Activated T-cell treated with anti-CD3 and anti-CD28 coated beads, Interleukin-2, amount 50 U/mL, for 72 hours (primary cell): ENCODE measurements around the gene IST1. TPM values are rescaled to one million over a fixed set of nuclear protein-coding genes. Genes with fewer than 3 reads are reported as not detected.

Experiments
- ATAC-seq, 2 donors: fragments of 150-1000 bp; cut with Tn5 transposase; replicated peaks in 1 of 2; 2 replicates each; pipeline ENCODE4 v1.10.0; 2021; ENCODE audit warnings: moderate library complexity in 2 of 2, mild to moderate bottlenecking in 1 of 2
- DNase-seq, 2 donors: peaks; one replicate each; pipeline ENCODE4 v3.0.0; 2021 to 2022; ENCODE audit warnings: mixed read lengths in 1 of 2
- H3K27ac Mint-ChIP-seq: one replicate; pipeline ENCODE4 v1.8.0; 2022; ENCODE audit warnings: mild to moderate bottlenecking, moderate library complexity, mixed read lengths
- H3K27me3 Mint-ChIP-seq: one replicate; pipeline ENCODE4 v1.8.0; 2022; ENCODE audit warnings: low read depth, mixed read lengths
- H3K36me3 Mint-ChIP-seq, 2 donors: one replicate each; pipeline ENCODE4 v1.8.0; 2022; ENCODE audit warnings: mixed read lengths in 2 of 2, mild to moderate bottlenecking in 1 of 2; ENCODE audit not compliant: insufficient read depth in 2 of 2
- H3K4me1 Mint-ChIP-seq: one replicate; pipeline ENCODE4 v1.8.0; 2022; ENCODE audit warnings: low read depth, mixed read lengths
- H3K4me3 Mint-ChIP-seq, 2 donors: one replicate each; pipeline ENCODE4 v1.8.0; 2022; ENCODE audit warnings: mild to moderate bottlenecking in 2 of 2, mixed read lengths in 2 of 2, moderate library complexity in 2 of 2
- H3K9me3 Mint-ChIP-seq, 2 donors: one replicate each; pipeline ENCODE4 v1.8.0; 2022; ENCODE audit warnings: mixed read lengths in 2 of 2
- total RNA-seq, 2 donors: library from RNA; stranded (reverse); gene quantifications; one replicate each; pipeline ENCODE4 v1.2.3, GENCODE V29; 2022

IST1 gene
- total RNA-seq, 2 donors from 2014 or later, result 190 to 194 TPM

DNA sequence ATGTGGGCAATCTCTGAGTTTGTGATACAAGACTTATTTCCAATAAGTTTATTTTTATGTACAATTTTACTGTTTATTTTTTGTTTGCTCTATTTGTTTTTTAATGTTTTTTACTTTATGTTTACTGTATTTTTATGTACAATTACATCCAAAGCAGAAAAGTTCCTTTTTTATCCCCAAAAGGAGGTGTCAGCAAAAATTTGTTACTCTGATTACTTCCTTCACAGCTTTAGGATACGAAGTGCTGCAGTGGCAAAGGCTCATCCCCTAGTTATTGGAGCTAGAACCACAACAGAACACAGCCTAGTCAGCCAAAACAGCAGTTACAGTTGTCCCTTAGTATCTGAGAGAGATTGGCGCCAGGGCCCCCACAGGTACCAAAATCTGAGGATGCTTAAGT is 35.7 kb downstream of the IST1 start:
- no peak for DNase-seq
- Mint-ChIP-seq H3K9me3 (no peaks in the 10 kb centered on the region), H3K4me1 (peaks cover 9% of the 10 kb centered on the region), H3K4me3 (no peak overlapping the region), H3K27me3 (no peaks in the 10 kb centered on the region), H3K27ac (peak overlapping the region; percentile 57), H3K36me3 (peaks cover 4 to 29% of the 10 kb centered on the region in 2 donors)
- no peak for ATAC-seq

- Mint-ChIP-seq H3K27ac (peak overlapping the region; percentile 57), H3K4me3 (no peak overlapping the region), H3K27me3 (no peaks in the 10 kb centered on the region), H3K36me3 (peaks cover 4 to 26% of the 10 kb centered on the region in 2 donors), H3K9me3 (no peaks in the 10 kb centered on the region), H3K4me1 (peaks cover 6% of the 10 kb centered on the region)
- ATAC-seq (no peak), DNase-seq (no peak)
Measured at GRCh38 chr16:71931599-71931998, 36.3 kb downstream of the IST1 start.

- Mint-ChIP-seq H3K27ac (no peak overlapping the region), H3K27me3 (no peaks in the 10 kb centered on the region), H3K4me3 (no peak overlapping the region), H3K4me1 (no peaks in the 10 kb centered on the region), H3K9me3 (no peaks in the 10 kb centered on the region), H3K36me3 (peaks cover 0 to 15% of the 10 kb centered on the region in 2 donors)
- no peak for ATAC-seq
- no peak for DNase-seq
Measured at GRCh38 chr16:71933017-71933416, 37.7 kb downstream of the IST1 start.

GRCh38 chr16:71933913-71934695 is 38.8 kb downstream of the IST1 start:
- DNase-seq, result no peak
- no peak for ATAC-seq
- Mint-ChIP-seq H3K27me3 (no peaks in the 10 kb centered on the region), H3K9me3 (no peaks in the 10 kb centered on the region), H3K27ac (peak overlapping the region; percentile 52), H3K36me3 (peaks cover 0 to 9% of the 10 kb centered on the region in 2 donors), H3K4me1 (no peaks in the 10 kb centered on the region), H3K4me3 (no peak overlapping the region)

GRCh38 chr16:71937868-71938510 is 42.7 kb downstream of the IST1 start:
- Mint-ChIP-seq H3K27me3 (peaks cover 5% of the 10 kb centered on the region), H3K9me3 (no peaks in the 10 kb centered on the region), H3K36me3 (no peaks in the 10 kb centered on the region), H3K4me1 (no peaks in the 10 kb centered on the region), H3K4me3 (no peak overlapping the region), H3K27ac (no peak overlapping the region)
- no peak for DNase-seq
- ATAC-seq, result peak; percentile 24 to 32

GRCh38 chr16:71943887-71944286 is 48.6 kb downstream of the IST1 start:
- Mint-ChIP-seq H3K27me3 (peaks cover 11% of the 10 kb centered on the region), H3K4me3 (no peak overlapping the region), H3K36me3 (no peaks in the 10 kb centered on the region), H3K9me3 (no peaks in the 10 kb centered on the region), H3K27ac (no peak overlapping the region), H3K4me1 (peaks cover 5% of the 10 kb centered on the region)
- ATAC-seq (no peak), DNase-seq (no peak)

GRCh38 chr16:71945616-71946015 is 50.3 kb downstream of the IST1 start:
- Mint-ChIP-seq H3K9me3 (no peaks in the 10 kb centered on the region), H3K27ac (no peak overlapping the region), H3K27me3 (peaks cover 5% of the 10 kb centered on the region), H3K4me3 (no peak overlapping the region), H3K4me1 (peaks cover 5% of the 10 kb centered on the region), H3K36me3 (no peaks in the 10 kb centered on the region)
- no peak for DNase-seq
- ATAC-seq, result no peak

DNA sequence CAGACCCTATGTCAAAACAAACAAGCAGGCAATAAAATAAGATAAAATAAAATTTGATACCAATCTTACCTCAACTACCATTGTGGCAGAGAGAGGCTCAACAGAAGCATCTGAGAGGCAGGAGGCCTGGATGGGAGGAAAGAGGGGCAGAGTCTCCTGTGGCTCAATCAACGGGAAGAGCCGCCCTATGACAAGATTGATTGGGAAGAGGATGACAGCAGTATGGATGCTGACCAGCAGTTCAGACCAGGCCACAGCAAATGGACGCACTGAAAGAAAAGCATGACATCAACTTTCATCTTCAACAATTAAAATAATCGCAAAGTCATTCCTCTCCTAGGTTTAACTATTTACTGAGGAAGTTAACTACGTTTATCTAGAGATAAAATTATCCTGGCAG is 57.5 kb downstream of the IST1 start:
- no peaks in the 10 kb centered on the region for H3K9me3 Mint-ChIP-seq
- H3K36me3 Mint-ChIP-seq, result no peaks in the 10 kb centered on the region
- no peak overlapping the region for H3K27ac Mint-ChIP-seq
- ATAC-seq, result no peak
- peaks cover 33% of the 10 kb centered on the region for H3K4me1 Mint-ChIP-seq
- H3K27me3 Mint-ChIP-seq, result no peaks in the 10 kb centered on the region
- H3K4me3 Mint-ChIP-seq, result no peak overlapping the region
- no peak for DNase-seq

DNA sequence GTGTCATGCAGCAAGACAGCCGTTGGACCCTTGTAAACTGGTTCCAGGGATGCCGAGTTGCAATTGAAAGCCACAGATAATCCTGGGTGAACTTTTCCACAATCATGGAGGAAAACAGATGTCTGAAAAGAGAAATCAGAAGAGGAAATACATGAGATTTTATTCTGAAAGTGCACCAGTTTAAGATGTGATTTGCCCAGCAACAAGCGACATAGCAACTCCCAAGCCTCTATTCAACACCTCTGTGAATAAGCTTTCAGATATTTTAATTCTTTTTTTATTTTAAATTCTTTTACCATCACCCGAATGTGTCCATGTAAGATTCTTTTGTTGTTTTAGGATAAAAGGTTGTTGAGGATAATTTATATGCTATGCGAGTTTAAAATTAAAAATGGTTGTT is 58.8 kb downstream of the IST1 start:
- Mint-ChIP-seq H3K4me1 (peaks cover 33% of the 10 kb centered on the region), H3K27ac (no peak overlapping the region), H3K9me3 (no peaks in the 10 kb centered on the region), H3K27me3 (no peaks in the 10 kb centered on the region), H3K36me3 (no peaks in the 10 kb centered on the region), H3K4me3 (no peak overlapping the region)
- DNase-seq, result no peak
- no peak for ATAC-seq

DNA sequence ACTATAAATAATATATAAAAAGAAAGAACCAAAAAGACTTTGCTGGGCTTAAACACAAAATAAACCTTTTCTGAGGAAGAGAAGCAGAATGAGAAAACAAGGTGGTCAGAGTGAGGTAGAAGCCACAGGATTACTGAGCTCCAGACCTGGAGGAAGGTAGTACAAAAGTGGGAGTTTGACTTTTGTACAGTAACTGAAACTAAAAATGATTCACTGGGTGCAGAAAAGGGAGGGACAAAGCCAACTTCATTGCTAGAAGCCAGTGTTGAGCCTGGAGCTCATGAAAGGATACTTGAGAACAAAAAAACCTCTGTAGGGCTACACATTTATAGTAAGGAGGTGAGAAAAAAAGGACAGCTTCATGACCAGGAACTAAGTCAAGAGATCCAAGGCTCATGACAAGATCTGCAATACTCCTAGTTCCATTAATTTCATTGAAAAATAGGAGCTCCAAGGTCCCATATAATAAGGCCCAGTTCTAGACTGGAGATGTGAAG is 59.4 kb downstream of the IST1 start:
- ATAC-seq, result peak; percentile 60 to 70

GRCh38 chr16:71956486-71956885 is 61.2 kb downstream of the IST1 start:
- Mint-ChIP-seq H3K9me3 (no peaks in the 10 kb centered on the region), H3K36me3 (no peaks in the 10 kb centered on the region), H3K4me1 (peaks cover 35% of the 10 kb centered on the region), H3K27me3 (no peaks in the 10 kb centered on the region), H3K4me3 (peak overlapping the region; percentile 7 to 23), H3K27ac (no peak overlapping the region)
- DNase-seq (no peak), ATAC-seq (no peak)

More for the DNA sequence above, 59.4 kb downstream of the IST1 start:
- no peaks in the 10 kb centered on the region for H3K9me3 Mint-ChIP-seq
- DNase-seq, result no peak
- no peak overlapping the region for H3K4me3 Mint-ChIP-seq
- no peaks in the 10 kb centered on the region for H3K36me3 Mint-ChIP-seq
- H3K4me1 Mint-ChIP-seq, result peaks cover 33% of the 10 kb centered on the region
- H3K27me3 Mint-ChIP-seq, result no peaks in the 10 kb centered on the region
- no peak overlapping the region for H3K27ac Mint-ChIP-seq

DNA sequence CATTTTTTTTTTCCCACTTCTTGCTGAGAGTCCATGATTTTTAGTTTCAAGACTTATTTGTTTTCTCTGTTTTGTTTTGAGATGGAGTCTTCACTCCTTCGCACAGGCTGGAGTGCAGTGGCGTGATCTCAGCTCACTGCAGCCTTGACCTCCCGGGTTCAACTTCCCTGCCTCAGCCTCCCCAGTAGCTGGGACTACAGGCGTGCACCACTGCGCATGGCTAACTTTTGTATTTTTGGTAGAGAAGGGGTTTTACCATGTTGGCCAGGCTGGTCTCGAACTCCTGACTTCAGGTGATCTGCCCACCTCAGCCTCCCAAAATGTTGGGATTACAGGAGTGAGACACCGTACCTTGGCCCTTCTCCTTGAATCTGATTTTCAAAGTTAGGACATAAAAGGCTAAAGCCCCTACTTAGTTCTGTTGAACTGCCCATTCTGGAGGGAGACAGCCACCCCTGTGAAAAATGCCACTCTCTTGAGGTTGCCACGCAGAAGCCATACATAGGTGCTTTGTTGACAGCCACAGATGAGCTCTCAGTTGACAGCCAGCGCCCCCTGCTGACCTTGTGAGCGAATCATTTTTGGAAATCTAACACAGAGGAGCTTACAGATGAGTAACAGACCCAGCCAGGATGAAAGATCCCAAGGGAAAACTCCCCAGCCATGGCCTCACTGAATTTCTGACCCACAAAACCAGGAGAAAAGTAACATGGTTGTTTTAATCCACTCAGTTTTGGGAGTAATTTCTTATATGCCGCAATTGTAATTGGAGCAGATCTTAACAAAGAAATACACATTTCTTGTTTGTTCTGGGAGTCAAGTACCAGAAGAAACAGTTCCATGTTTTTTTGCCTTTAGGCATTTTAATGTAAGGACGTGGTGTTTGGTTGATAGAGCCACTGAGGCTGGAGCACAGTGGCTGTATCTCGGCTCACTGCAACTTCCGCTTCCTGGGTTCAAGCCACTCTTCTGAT is 66.0 kb downstream of the IST1 start:
- no peaks in the 10 kb centered on the region for H3K27me3 Mint-ChIP-seq
- ATAC-seq (peak; percentile 90 to 95), DNase-seq (peak; percentile 81 to 84)
- H3K36me3 Mint-ChIP-seq, result no peaks in the 10 kb centered on the region
- H3K4me3 Mint-ChIP-seq, result no peak overlapping the region
- no peak overlapping the region for H3K27ac Mint-ChIP-seq
- no peaks in the 10 kb centered on the region for H3K9me3 Mint-ChIP-seq
- H3K4me1 Mint-ChIP-seq, result peaks cover 10% of the 10 kb centered on the region
